Neuronal stem cell (in vitro differentiated cells): ENCODE results near the gene KIF15. TPM values are rescaled to one million over a fixed set of nuclear protein-coding genes. Genes with fewer than 3 reads are reported as not detected.

Experiments used
- DNase-seq: peaks from one replicate; pipeline ENCODE4 v3.0.0-alpha.2; 2013; ENCODE audit warnings: low spot score
- H2AFZ ChIP-seq: one replicate; pipeline ENCODE4 v1.6.1; 2013; ENCODE audit warnings: mild to moderate bottlenecking, low read length, inconsistent platforms
- H2AK5ac ChIP-seq: 2 replicates; pipeline ENCODE4 v1.6.1; 2013; ENCODE audit warnings: low read depth, mild to moderate bottlenecking, inconsistent platforms, low read length, moderate library complexity, mixed read lengths
- H2BK120ac ChIP-seq: 2 replicates; pipeline ENCODE4 v1.6.1; 2013; ENCODE audit warnings: low read depth, mild to moderate bottlenecking, inconsistent platforms, low read length, moderate library complexity, mixed read lengths
- H2BK12ac ChIP-seq: one replicate; pipeline ENCODE4 v1.6.1; 2013; ENCODE audit warnings: low read length, inconsistent platforms
- H2BK15ac ChIP-seq: 2 replicates; pipeline ENCODE4 v1.6.1; 2013; ENCODE audit warnings: mild to moderate bottlenecking, low read length, inconsistent platforms, mixed read lengths
- H2BK5ac ChIP-seq: one replicate; pipeline ENCODE4 v1.6.1; 2013; ENCODE audit warnings: inconsistent platforms, mild to moderate bottlenecking, low read length, moderate library complexity
- H3K14ac ChIP-seq: one replicate; pipeline ENCODE4 v1.6.1; 2013; ENCODE audit warnings: low read length, inconsistent platforms
- H3K18ac ChIP-seq: 2 replicates; pipeline ENCODE4 v1.6.1; 2013; ENCODE audit warnings: low read length, inconsistent platforms
- H3K23ac ChIP-seq: 2 replicates; pipeline ENCODE4 v1.6.1; 2013; ENCODE audit warnings: low read depth, mild to moderate bottlenecking, mixed read lengths, low read length, inconsistent platforms; ENCODE audit not compliant: poor library complexity
- H3K27ac ChIP-seq: replicated peaks from 3 replicates; pipeline ENCODE4 v1.5.1; 2013; ENCODE audit warnings: low read length, inconsistent platforms
- H3K27me3 ChIP-seq, 3 experiments: 2 replicates each; pipeline ENCODE4 v1.6.1; 2013; ENCODE audit warnings: low read length in 3 of 3, mild to moderate bottlenecking in 2 of 3, inconsistent platforms in 1 of 3, low read depth in 1 of 3, mixed read lengths in 1 of 3, moderate library complexity in 1 of 3; ENCODE audit not compliant: control insufficient read depth in 3 of 3, insufficient read depth in 3 of 3
- H3K36me3 ChIP-seq, 2 donors: replicated peaks in 1 of 2; 2 replicates each; pipeline ENCODE4 v1.6.1; 2013; ENCODE audit warnings: low read length in 2 of 2; ENCODE audit not compliant: control insufficient read depth in 2 of 2, insufficient read depth in 2 of 2
- H3K4ac ChIP-seq: 2 replicates; pipeline ENCODE4 v1.6.1; 2013; ENCODE audit warnings: inconsistent platforms, mild to moderate bottlenecking, low read length, moderate library complexity
- H3K4me1 ChIP-seq, 2 donors: 1 replicate in 1 of 2; 2 replicates in 1 of 2; pipeline ENCODE4 v1.6.1; 2013; ENCODE audit warnings: low read length in 2 of 2, low read depth in 1 of 2; ENCODE audit not compliant: control insufficient read depth in 2 of 2, insufficient read depth in 1 of 2
- H3K4me2 ChIP-seq: one replicate; pipeline ENCODE4 v1.6.1; 2013; ENCODE audit warnings: mild to moderate bottlenecking, low read length, inconsistent platforms; ENCODE audit not compliant: insufficient read depth, poor library complexity, severe bottlenecking
- H3K4me3 ChIP-seq, 2 donors: 2 replicates each; pipeline ENCODE4 v1.5.1; 2013; ENCODE audit warnings: low read length in 2 of 2, mild to moderate bottlenecking in 2 of 2, inconsistent platforms in 1 of 2, moderate library complexity in 1 of 2
- H3K79me1 ChIP-seq: one replicate; pipeline ENCODE4 v1.6.1; 2013; ENCODE audit warnings: low read depth, mild to moderate bottlenecking, inconsistent platforms, low read length, moderate library complexity
- H3K9ac ChIP-seq: one replicate; pipeline ENCODE4 v1.6.1; 2013; ENCODE audit warnings: mild to moderate bottlenecking, low read depth, low read length, inconsistent platforms; ENCODE audit not compliant: poor library complexity
- H3K9me3 ChIP-seq, 2 donors: replicated peaks in 1 of 2; 2 replicates each; pipeline versions ENCODE3 to v1.6.1; 2013; ENCODE audit warnings: low read length in 2 of 2, mild to moderate bottlenecking in 2 of 2, inconsistent platforms in 1 of 2, low read depth in 1 of 2, mixed read lengths in 1 of 2, moderate library complexity in 1 of 2; ENCODE audit not compliant: control insufficient read depth in 2 of 2, insufficient read depth in 1 of 2
- H4K8ac ChIP-seq: one replicate; pipeline ENCODE4 v1.6.1; 2013; ENCODE audit warnings: low read depth, mild to moderate bottlenecking, inconsistent platforms, low read length, moderate library complexity
- H4K91ac ChIP-seq: one replicate; pipeline ENCODE4 v1.6.1; 2013; ENCODE audit warnings: low read length, low read depth, mild to moderate bottlenecking, inconsistent platforms; ENCODE audit not compliant: poor library complexity
- WGBS, 2 donors: extraction: QIAGEN DNeasy Blood & Tissue Kit; methylation state at CpG; one replicate each; pipeline ENCODE4 v1.1.7; 2013; ENCODE audit warnings: missing lambda C conversion rate in 2 of 2, mixed read lengths in 1 of 2; ENCODE audit not compliant: insufficient read length in 2 of 2, insufficient replicate concordance in 1 of 2; ENCODE audit errors: extremely low coverage in 2 of 2; 5-methylcytosine and 5-hydroxymethylcytosine counted together
- polyA plus RNA-seq, 2 experiments: library from polyadenylated mRNA; stranded (reverse); fragments of 200-250 nt; gene quantifications; one replicate each; pipeline ENCODE4 v1.2.3, GENCODE V29; 2013

The KIF15 gene, protein sequence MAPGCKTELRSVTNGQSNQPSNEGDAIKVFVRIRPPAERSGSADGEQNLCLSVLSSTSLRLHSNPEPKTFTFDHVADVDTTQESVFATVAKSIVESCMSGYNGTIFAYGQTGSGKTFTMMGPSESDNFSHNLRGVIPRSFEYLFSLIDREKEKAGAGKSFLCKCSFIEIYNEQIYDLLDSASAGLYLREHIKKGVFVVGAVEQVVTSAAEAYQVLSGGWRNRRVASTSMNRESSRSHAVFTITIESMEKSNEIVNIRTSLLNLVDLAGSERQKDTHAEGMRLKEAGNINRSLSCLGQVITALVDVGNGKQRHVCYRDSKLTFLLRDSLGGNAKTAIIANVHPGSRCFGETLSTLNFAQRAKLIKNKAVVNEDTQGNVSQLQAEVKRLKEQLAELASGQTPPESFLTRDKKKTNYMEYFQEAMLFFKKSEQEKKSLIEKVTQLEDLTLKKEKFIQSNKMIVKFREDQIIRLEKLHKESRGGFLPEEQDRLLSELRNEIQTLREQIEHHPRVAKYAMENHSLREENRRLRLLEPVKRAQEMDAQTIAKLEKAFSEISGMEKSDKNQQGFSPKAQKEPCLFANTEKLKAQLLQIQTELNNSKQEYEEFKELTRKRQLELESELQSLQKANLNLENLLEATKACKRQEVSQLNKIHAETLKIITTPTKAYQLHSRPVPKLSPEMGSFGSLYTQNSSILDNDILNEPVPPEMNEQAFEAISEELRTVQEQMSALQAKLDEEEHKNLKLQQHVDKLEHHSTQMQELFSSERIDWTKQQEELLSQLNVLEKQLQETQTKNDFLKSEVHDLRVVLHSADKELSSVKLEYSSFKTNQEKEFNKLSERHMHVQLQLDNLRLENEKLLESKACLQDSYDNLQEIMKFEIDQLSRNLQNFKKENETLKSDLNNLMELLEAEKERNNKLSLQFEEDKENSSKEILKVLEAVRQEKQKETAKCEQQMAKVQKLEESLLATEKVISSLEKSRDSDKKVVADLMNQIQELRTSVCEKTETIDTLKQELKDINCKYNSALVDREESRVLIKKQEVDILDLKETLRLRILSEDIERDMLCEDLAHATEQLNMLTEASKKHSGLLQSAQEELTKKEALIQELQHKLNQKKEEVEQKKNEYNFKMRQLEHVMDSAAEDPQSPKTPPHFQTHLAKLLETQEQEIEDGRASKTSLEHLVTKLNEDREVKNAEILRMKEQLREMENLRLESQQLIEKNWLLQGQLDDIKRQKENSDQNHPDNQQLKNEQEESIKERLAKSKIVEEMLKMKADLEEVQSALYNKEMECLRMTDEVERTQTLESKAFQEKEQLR (N-terminal part only)
- polyA plus RNA-seq (2013, experiment 1 of 2) = 63.9 TPM
- polyA plus RNA-seq (2013, experiment 2 of 2) = 66.8 TPM

GRCh38 chr3:44761424-44762169, at the start of gene KIF15, which contains the start of gene KIAA1143:
KIF15 (plus strand) TSS chr3:44761794; CDS start chr3:44761866, 72 bp downstream.
KIAA1143 (minus strand) TSS chr3:44761619; CDS start chr3:44761602, 17 bp downstream.
- Histone ChIP-seq H4K8ac (no peak within 1 kb of the TSS), H3K4ac (peak within 1 kb of the TSS; percentile 26), H3K4me3 (peak within 1 kb of the TSS; percentile 61 to 82), H3K9me3 (peaks cover 31 to 75% of the 10 kb centered on the region in 2 donors), H3K36me3 (peaks cover 23 to 65% of the 10 kb centered on the region in 2 donors), H2BK15ac (no peak within 1 kb of the TSS), H3K4me2 (peak within 1 kb of the TSS; percentile 72), H3K4me1 (no peaks in the 10 kb centered on the region), H2BK12ac (no peak within 1 kb of the TSS), H3K27me3 (no peaks in the 10 kb centered on the region), H2BK5ac (peak within 1 kb of the TSS; percentile 91), H3K14ac (peak within 1 kb of the TSS; percentile 83), H2AK5ac (peak within 1 kb of the TSS; percentile 43), H4K91ac (no peak within 1 kb of the TSS), H3K18ac (peak within 1 kb of the TSS; percentile 87), H3K27ac (peak within 1 kb of the TSS; percentile 91), H3K9ac (peak within 1 kb of the TSS; percentile 79), H3K79me1 (peaks cover 8% of the 10 kb centered on the region), H2BK120ac (peak within 1 kb of the TSS; percentile 47), H3K23ac (peak within 1 kb of the TSS; percentile 52), H2AFZ (peak within 1 kb of the TSS; percentile 93)
- DNase-seq = peak; percentile 96
- WGBS, 2 donors = no CpG with 5 or more reads among the region's 64 CpGs

GRCh38 chr3:44712455-44713075, 49.0 kb upstream of the KIF15 start, which contains the start of gene ZNF502:
ZNF502 (plus strand) TSS chr3:44712660; CDS start chr3:44720262, 7,602 bp downstream.
- H3K4me1 ChIP-seq = peaks cover 1 to 2% of the 10 kb centered on the region in 2 donors
- H2BK12ac ChIP-seq = no peak within 1 kb of the TSS
- H2AFZ ChIP-seq = peak within 1 kb of the TSS; percentile 96
- no CpG with 5 or more reads among the region's 36 CpGs for WGBS, 2 donors
- H3K23ac ChIP-seq = peak within 1 kb of the TSS; percentile 76
- H4K8ac ChIP-seq = peak within 1 kb of the TSS; percentile 52
- peak; percentile 62 for DNase-seq
- H2AK5ac ChIP-seq = no peak within 1 kb of the TSS
- no peak within 1 kb of the TSS for H2BK120ac ChIP-seq
- no peaks in the 10 kb centered on the region for H3K79me1 ChIP-seq
- H3K4ac ChIP-seq = no peak within 1 kb of the TSS
- no peak within 1 kb of the TSS for H2BK5ac ChIP-seq
- no peaks in the 10 kb centered on the region for H3K27me3 ChIP-seq
- H3K4me2 ChIP-seq = peak within 1 kb of the TSS; percentile 66
- no peak within 1 kb of the TSS for H3K14ac ChIP-seq
- peak within 1 kb of the TSS; percentile 92 for H3K9ac ChIP-seq
- H3K36me3 ChIP-seq = peaks cover 0 to 13% of the 10 kb centered on the region in 2 donors
- H3K18ac ChIP-seq = peak within 1 kb of the TSS; percentile 83
- no peak within 1 kb of the TSS for H2BK15ac ChIP-seq
- H4K91ac ChIP-seq = no peak within 1 kb of the TSS
- peak within 1 kb of the TSS; percentile 60 to 91 for H3K4me3 ChIP-seq
- H3K27ac ChIP-seq = no peak within 1 kb of the TSS
- peaks cover 11 to 49% of the 10 kb centered on the region in 2 donors for H3K9me3 ChIP-seq

GRCh38 chr3:44721231-44722102, 40.1 kb upstream of the KIF15 start:
- no peak overlapping the region for H3K9ac ChIP-seq
- no peak overlapping the region for H4K91ac ChIP-seq
- H3K9me3 ChIP-seq = peaks cover 42 to 96% of the 10 kb centered on the region in 2 donors
- no peaks in the 10 kb centered on the region for H3K79me1 ChIP-seq
- no peak for DNase-seq
- H3K14ac ChIP-seq = no peak overlapping the region
- no CpG with 5 or more reads among the region's 10 CpGs for WGBS, 2 donors
- H3K4me2 ChIP-seq = no peak overlapping the region
- H2BK12ac ChIP-seq = no peak overlapping the region
- no peak overlapping the region for H2BK5ac ChIP-seq
- no peak overlapping the region for H3K4ac ChIP-seq
- H2BK120ac ChIP-seq = no peak overlapping the region
- H3K4me3 ChIP-seq = no peak overlapping the region
- no peak overlapping the region for H4K8ac ChIP-seq
- H3K27ac ChIP-seq = no peak overlapping the region
- H2AFZ ChIP-seq = no peak overlapping the region
- no peak overlapping the region for H3K23ac ChIP-seq
- H2BK15ac ChIP-seq = no peak overlapping the region
- no peak overlapping the region for H2AK5ac ChIP-seq
- H3K4me1 ChIP-seq = no peaks in the 10 kb centered on the region
- no peaks in the 10 kb centered on the region for H3K27me3 ChIP-seq
- H3K36me3 ChIP-seq = peaks cover 22 to 69% of the 10 kb centered on the region in 2 donors
- no peak overlapping the region for H3K18ac ChIP-seq
